AG10803 (cell line): ENCODE results near the gene RBM20.

Experiments used
- DNase-seq: peaks from one replicate; pipeline ENCODE4 v3.0.0; 2010; ENCODE audit warnings: low read depth
- H3K4me3 ChIP-seq: 2 replicates; pipeline ENCODE4 v1.5.1; 2011; ENCODE audit warnings: mild to moderate bottlenecking, low read length, control low read depth
- TF ChIP-seq, protein P1 (sequence below): conservative IDR thresholded peaks from 2 replicates; pipeline ENCODE4 v1.5.1; 2011; ENCODE audit warnings: mild to moderate bottlenecking, low read length, control low read depth, inconsistent platforms

The RBM20 gene

DNA sequence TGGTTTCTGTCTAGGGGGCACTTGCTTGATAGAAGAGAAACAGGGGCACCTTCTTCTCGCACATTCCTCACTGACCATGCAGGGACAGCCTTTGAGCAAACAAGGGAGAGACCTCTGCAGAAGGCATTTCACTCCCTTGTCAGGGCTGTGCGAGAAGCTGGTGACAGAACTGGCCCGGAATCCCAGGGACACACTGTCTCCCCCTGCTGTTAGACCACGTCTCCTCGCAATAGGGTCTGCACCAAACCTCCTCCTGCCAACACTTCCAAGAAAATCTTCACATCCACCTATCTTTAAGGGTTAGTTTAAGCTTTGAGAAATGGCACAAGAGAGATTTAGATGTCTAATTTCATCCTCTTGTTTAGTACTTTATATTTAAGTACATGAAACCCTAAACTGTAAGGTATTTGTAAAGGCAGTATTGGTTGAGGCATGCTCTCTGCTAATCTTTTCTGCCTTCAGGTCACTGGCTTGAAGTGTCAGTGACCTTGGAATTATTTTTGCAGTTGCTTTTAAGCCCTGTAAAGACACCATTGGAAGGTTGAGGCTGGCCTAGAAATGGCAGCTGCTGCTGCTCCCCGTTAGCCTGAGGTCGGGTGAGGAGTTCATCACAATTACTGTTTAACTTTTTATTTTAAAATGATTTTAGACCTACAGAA, 37.0 kb downstream of the RBM20 start:
- TF ChIP-seq, protein P1, sequence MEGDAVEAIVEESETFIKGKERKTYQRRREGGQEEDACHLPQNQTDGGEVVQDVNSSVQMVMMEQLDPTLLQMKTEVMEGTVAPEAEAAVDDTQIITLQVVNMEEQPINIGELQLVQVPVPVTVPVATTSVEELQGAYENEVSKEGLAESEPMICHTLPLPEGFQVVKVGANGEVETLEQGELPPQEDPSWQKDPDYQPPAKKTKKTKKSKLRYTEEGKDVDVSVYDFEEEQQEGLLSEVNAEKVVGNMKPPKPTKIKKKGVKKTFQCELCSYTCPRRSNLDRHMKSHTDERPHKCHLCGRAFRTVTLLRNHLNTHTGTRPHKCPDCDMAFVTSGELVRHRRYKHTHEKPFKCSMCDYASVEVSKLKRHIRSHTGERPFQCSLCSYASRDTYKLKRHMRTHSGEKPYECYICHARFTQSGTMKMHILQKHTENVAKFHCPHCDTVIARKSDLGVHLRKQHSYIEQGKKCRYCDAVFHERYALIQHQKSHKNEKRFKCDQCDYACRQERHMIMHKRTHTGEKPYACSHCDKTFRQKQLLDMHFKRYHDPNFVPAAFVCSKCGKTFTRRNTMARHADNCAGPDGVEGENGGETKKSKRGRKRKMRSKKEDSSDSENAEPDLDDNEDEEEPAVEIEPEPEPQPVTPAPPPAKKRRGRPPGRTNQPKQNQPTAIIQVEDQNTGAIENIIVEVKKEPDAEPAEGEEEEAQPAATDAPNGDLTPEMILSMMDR, result peak; percentile 57
- DNase-seq, result no peak
- H3K4me3 ChIP-seq, result no peak overlapping the region

DNA sequence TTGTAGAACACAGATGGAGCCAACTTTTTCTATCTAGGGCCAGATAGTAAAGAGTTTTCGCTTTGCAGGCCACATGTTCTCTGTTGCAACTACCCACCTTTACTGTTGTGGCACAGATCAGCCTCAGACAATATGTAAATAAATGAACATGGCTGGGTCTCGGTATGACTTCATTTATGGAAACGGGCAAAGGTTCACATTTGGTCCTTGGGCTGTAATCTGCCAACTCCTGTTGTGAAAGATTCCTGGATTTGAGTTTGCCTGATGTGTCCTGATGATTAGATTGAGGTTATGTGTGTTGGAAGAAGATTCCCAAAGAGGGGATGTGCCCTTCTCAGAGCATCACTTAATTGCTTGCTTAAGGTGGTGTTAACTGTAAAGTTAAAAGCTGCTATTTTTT, 38.2 kb downstream of the RBM20 start:
- H3K4me3 ChIP-seq, result no peak overlapping the region
- DNase-seq, result no peak
- TF ChIP-seq, protein P1, result no peak

DNA sequence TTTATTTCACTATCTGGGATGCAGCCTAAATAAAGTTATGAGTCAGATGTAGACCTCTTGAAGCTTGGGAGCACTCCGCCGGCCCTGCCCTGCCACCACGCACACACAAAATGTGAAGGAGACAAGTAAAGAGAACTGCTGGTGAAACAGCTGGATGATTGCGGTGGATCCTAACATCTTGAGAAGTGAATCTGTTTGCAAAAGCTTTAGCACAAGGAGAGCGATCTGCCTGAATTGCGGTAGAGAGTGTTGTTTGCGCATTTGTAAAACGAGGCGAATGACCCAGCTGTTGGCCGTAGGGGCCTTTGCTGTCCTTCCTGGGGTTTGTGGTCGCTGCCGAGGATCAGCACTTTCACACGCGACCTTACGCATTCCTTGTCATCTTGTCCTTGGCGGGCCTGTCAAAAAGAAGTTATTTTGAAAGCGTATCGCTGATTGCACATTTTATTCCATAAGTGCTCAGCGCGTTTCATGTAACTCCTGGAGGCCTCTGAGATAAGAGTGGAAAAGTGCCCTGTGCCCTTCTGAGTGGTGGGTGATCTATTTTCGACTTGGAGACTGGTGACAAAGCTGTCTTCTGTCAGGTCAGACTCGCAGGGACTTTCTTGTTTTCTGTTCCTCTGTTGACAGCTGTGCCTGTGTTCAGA, 40.8 kb downstream of the RBM20 start:
- TF ChIP-seq, protein P1, result no peak
- DNase-seq, result peak; percentile 48
- no peak overlapping the region for H3K4me3 ChIP-seq

DNA sequence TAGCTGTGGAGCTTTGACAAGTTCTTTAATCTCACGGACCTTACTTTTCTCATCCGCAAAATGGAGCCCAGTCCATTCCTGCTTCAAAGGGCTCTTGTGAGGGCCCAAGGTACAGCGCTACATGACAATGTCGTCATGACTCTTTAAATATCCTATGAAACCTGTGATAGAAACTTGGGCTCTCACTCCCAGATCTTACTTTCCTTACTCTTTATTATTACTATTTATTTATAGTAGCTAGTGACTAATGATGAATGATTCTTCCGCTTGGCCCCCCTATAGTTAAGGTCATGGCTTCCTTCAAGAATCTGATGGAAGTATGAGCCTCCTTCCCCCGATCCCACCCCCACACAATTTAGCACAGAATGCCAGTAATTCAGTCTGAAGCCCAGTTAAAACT, 41.9 kb downstream of the RBM20 start:
- H3K4me3 ChIP-seq, result no peak overlapping the region
- TF ChIP-seq, protein P1, result no peak
- DNase-seq, result no peak

DNA sequence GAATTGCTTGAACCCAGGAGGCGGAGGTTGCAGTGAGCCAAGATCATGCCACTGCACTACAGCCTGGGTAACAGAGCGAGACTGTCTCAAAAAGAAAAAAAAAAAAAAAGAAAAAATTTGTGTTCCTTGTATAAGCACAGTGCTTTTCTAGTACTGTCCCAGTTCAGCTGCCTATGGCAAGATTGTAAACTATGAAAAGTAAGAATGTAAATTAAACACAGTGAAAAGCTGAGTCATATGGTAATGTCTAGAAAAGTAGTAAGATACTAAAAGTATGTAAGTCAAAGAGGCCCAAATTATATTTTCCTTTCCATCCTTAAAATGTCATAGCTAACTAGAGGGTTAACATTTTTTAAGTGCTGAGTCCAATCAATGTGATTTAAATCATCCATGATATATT, 42.8 kb downstream of the RBM20 start:
- no peak for DNase-seq
- TF ChIP-seq, protein P1, result no peak
- H3K4me3 ChIP-seq, result no peak overlapping the region

DNA sequence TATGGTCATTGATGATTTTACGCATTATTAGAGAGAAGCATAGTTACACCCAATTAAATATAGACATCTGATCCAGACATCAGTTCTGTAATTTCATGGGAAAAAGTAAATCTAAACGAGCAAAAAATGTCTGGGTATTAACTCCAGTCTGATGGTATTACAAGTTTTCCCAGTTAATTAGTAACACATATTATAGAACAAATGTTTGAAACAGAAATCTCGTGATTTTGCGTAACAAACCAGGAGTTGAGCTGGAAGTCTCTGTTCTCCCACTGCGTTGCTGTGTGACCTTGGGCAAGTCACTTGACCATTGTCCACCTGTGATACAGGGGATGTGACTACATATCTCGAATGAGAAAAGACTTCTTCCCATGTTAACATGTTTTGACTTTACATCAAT, 43.3 kb downstream of the RBM20 start:
- no peak for DNase-seq
- TF ChIP-seq, protein P1, result no peak
- H3K4me3 ChIP-seq, result no peak overlapping the region

DNA sequence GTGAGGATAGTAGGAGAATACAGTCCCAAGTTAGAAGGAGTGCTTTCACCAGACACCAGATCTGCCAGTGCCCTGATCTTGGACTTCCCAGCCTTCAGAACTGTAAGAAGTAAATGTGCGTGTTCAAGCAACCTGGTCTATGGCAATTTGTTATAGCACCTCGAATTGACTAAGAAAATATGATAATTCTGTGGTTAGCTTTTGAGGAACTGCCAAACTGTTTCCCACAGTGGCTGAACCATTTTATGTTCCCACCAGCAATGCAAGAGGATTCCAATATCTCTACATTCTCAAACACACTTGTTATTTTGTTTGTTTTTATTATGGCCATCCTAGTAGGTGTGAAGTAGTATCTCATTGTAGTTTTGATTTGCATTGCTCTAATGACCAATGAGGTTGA, 47.0 kb downstream of the RBM20 start:
- no peak for DNase-seq
- TF ChIP-seq, protein P1, result no peak
- H3K4me3 ChIP-seq, result no peak overlapping the region
